ENCODE measurements around the gene ETS2. TPM values are rescaled to one million over a fixed set of nuclear protein-coding genes. Genes with fewer than 3 reads are reported as not detected.

The ETS2 gene
- total RNA-seq, 1 experiment from 2014 or later, result 132 TPM

DNA sequence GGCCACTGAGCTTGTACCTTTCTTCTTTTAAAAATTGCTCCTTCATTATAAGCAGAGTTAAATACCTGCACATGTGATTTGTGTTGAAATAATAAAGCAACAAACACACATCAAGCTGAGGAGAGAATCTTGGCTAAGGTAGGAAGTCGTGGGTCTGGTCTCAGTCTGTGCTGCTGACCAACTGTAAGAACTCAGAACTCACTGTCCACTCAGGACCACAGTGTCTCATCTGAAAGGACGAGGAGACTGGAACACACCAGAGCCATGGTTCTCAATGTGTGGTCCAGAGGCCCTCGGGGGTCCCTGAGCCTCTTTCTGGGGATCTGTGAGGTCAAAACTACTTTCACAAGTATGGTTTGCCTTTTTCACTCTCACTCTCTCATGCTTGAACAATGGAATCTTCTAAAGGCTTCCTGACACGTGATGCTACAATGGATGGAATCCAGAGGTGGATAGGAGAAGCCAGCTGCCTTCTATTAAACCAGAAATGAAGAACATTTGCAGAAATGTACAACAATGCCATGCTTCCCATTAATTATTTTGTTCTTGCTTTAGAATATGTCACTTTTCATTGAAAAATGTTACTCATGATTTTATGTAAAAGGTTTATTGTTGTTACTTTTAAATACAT lies 17.3 kb upstream of the ETS2 start:
- H3K27ac ChIP-seq (ENCODE audit: low read length), result peak overlapping the region; percentile 99
- peak; percentile 5 for ATAC-seq

DNA sequence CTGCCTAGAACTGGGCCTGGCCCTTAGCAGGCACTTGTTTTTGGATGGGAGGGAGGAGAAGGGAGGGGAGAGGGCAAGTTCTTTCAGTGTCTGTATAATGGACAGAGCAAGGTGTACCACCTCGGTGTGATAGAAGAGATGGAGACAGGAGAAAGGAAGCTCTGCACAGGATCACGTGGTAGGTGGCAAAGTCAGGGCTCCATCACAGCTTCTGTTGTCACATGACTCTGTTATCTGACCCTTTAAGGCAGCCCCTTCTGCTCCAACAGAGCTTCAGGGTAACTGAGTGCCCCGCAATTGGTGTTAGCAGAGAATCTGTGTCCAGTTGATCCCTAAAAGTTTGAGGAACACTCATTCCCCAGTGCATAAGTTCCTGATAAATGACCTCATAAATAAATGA lies 16.5 kb upstream of the ETS2 start:
- no TSS peak for BruUV-seq (replicated peaks)
- ATAC-seq (no peak), DNase-seq (ENCODE audit: low read depth, low spot score) (no peak)
- ChIA-PET CTCF (no interaction called here), POLR2A (interaction anchor here (0.6 kb wide), 1 partner anchor 22 kb away, joined by 3 read pairs; no protein-coding TSS in a partner anchor)
- TF ChIP-seq POLR2AphosphoS5 (IDR thresholded peaks at IDR 0.05; ENCODE audit: low read depth, low read length), result no peak
- TF ChIP-seq, protein P1, sequence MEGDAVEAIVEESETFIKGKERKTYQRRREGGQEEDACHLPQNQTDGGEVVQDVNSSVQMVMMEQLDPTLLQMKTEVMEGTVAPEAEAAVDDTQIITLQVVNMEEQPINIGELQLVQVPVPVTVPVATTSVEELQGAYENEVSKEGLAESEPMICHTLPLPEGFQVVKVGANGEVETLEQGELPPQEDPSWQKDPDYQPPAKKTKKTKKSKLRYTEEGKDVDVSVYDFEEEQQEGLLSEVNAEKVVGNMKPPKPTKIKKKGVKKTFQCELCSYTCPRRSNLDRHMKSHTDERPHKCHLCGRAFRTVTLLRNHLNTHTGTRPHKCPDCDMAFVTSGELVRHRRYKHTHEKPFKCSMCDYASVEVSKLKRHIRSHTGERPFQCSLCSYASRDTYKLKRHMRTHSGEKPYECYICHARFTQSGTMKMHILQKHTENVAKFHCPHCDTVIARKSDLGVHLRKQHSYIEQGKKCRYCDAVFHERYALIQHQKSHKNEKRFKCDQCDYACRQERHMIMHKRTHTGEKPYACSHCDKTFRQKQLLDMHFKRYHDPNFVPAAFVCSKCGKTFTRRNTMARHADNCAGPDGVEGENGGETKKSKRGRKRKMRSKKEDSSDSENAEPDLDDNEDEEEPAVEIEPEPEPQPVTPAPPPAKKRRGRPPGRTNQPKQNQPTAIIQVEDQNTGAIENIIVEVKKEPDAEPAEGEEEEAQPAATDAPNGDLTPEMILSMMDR (IDR thresholded peaks at IDR 0.05), result no peak
- no peak for TF ChIP-seq SIN3A (IDR thresholded peaks at IDR 0.05; ENCODE audit: borderline replicate concordance, insufficient read depth, low read depth, low read length)
- TF ChIP-seq, protein P2, sequence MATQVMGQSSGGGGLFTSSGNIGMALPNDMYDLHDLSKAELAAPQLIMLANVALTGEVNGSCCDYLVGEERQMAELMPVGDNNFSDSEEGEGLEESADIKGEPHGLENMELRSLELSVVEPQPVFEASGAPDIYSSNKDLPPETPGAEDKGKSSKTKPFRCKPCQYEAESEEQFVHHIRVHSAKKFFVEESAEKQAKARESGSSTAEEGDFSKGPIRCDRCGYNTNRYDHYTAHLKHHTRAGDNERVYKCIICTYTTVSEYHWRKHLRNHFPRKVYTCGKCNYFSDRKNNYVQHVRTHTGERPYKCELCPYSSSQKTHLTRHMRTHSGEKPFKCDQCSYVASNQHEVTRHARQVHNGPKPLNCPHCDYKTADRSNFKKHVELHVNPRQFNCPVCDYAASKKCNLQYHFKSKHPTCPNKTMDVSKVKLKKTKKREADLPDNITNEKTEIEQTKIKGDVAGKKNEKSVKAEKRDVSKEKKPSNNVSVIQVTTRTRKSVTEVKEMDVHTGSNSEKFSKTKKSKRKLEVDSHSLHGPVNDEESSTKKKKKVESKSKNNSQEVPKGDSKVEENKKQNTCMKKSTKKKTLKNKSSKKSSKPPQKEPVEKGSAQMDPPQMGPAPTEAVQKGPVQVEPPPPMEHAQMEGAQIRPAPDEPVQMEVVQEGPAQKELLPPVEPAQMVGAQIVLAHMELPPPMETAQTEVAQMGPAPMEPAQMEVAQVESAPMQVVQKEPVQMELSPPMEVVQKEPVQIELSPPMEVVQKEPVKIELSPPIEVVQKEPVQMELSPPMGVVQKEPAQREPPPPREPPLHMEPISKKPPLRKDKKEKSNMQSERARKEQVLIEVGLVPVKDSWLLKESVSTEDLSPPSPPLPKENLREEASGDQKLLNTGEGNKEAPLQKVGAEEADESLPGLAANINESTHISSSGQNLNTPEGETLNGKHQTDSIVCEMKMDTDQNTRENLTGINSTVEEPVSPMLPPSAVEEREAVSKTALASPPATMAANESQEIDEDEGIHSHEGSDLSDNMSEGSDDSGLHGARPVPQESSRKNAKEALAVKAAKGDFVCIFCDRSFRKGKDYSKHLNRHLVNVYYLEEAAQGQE (IDR thresholded peaks at IDR 0.05; ENCODE audit: insufficient read depth in 1 of 2, low read depth in 2 of 2, low read length in 1 of 2), result no peak
- no peak for TF ChIP-seq TCF7L2 (IDR thresholded peaks at IDR 0.05; ENCODE audit: low read depth, low read length)
- Histone ChIP-seq H3K27ac (ENCODE audit: low read length) (peak overlapping the region; percentile 99), H3K27me3 (ENCODE audit: control insufficient read depth, insufficient read depth, low read length) (no peaks in the 10 kb centered on the region), H3K36me3 (ENCODE audit: control insufficient read depth, insufficient read depth, low read length) (no peaks in the 10 kb centered on the region), H3K4me3 (ENCODE audit: low read depth in 2 of 2, low read length in 2 of 2) (no peak overlapping the region), H3K4me1 (ENCODE audit: control insufficient read depth, insufficient read depth, low read length) (peaks cover 32% of the 10 kb centered on the region), H3K9me3 (ENCODE audit: control insufficient read depth, insufficient read depth, low read depth, low read length) (peaks cover 18% of the 10 kb centered on the region; the same call in 1 of the 2 replicates)
- intact Hi-C loops (cut with micrococcal nuclease; ENCODE audit: unreplicated experiment) (loop anchor here (5.0 kb wide), 1 partner anchor 57 kb away; no protein-coding TSS in a partner anchor), in situ Hi-C loops (cut with HindIII; ENCODE audit: low pct_unique_long_range_greater_than_20kb, low sequenced_read_pairs) (no loop called here)

More for the DNA sequence above, 17.3 kb upstream of the ETS2 start:
- POLR2A ChIA-PET, result interaction anchor here (0.6 to 2.6 kb wide), 6 partner anchors 11 to 23 kb away, joined by 3 to 19 read pairs (median 6); no protein-coding TSS in a partner anchor
- intact Hi-C loops (cut with micrococcal nuclease; ENCODE audit: unreplicated experiment), result loop anchor here (5.0 kb wide), 1 partner anchor 56 kb away; no protein-coding TSS in a partner anchor
- H3K27me3 ChIP-seq (ENCODE audit: control insufficient read depth, insufficient read depth, low read length), result no peaks in the 10 kb centered on the region
- CTCF ChIA-PET, result no interaction called here
- H3K9me3 ChIP-seq (ENCODE audit: control insufficient read depth, insufficient read depth, low read depth, low read length), result peaks cover 20% of the 10 kb centered on the region; the same call in 1 of the 2 replicates
- in situ Hi-C loops (cut with HindIII; ENCODE audit: low pct_unique_long_range_greater_than_20kb, low sequenced_read_pairs), result no loop called here
- H3K36me3 ChIP-seq (ENCODE audit: control insufficient read depth, insufficient read depth, low read length), result no peaks in the 10 kb centered on the region
- DNase-seq (ENCODE audit: low read depth, low spot score), result no peak
- H3K4me1 ChIP-seq (ENCODE audit: control insufficient read depth, insufficient read depth, low read length), result peaks cover 31% of the 10 kb centered on the region
- peak overlapping the region in 1 of 2 experiments; percentile 51; a peak in 2 of 4 replicates for H3K4me3 ChIP-seq (ENCODE audit: low read depth in 2 of 2, low read length in 2 of 2)
- TF ChIP-seq POLR2AphosphoS5 (IDR thresholded peaks at IDR 0.05; ENCODE audit: low read depth, low read length), result no peak
- TF ChIP-seq, protein P2 (IDR thresholded peaks at IDR 0.05; ENCODE audit: insufficient read depth in 1 of 2, low read depth in 2 of 2, low read length in 1 of 2), result no peak
- BruUV-seq (replicated peaks), result TSS peak; percentile 92
